Ishikawa (cell line): ENCODE measurements around the gene ADH4.

ENCODE experiments used
- CEBPB ChIP-seq: IDR thresholded peaks from 2 replicates; pipeline ENCODE4 v1.6.1; 2012
- EP300 ChIP-seq: IDR thresholded peaks from 2 replicates; pipeline ENCODE4 v1.6.1; 2012; ENCODE audit warnings: borderline replicate concordance
- FOXM1 ChIP-seq: IDR thresholded peaks from 2 replicates; pipeline ENCODE4 v1.6.1; 2012; ENCODE audit warnings: low read depth, borderline replicate concordance
- NFIC ChIP-seq: IDR thresholded peaks from 2 replicates; pipeline ENCODE4 v1.6.1; 2012
- RAD21 ChIP-seq: IDR thresholded peaks from 2 replicates; pipeline ENCODE4 v1.6.1; 2012; ENCODE audit warnings: low read depth
- TAF1 ChIP-seq: IDR thresholded peaks from 2 replicates; pipeline ENCODE4 v1.6.1; 2012; ENCODE audit warnings: low read depth, mild to moderate bottlenecking
- TCF12 ChIP-seq: IDR thresholded peaks from 2 replicates; pipeline ENCODE4 v1.6.1; 2012; ENCODE audit warnings: low read depth
- USF1 ChIP-seq: IDR thresholded peaks from 2 replicates; pipeline ENCODE4 v1.6.1; 2012
- YY1 ChIP-seq: IDR thresholded peaks from 2 replicates; pipeline ENCODE4 v1.6.1; 2012; ENCODE audit warnings: low read depth
- TF ChIP-seq, protein P1 (sequence below): IDR thresholded peaks from 2 replicates; pipeline ENCODE4 v1.6.1; 2012; ENCODE audit warnings: low read depth, mild to moderate bottlenecking
- TF ChIP-seq, protein P2 (sequence below): IDR thresholded peaks from 2 replicates; pipeline ENCODE4 v1.6.1; 2012

- no peak for TF ChIP-seq USF1
- TF ChIP-seq, protein P1, sequence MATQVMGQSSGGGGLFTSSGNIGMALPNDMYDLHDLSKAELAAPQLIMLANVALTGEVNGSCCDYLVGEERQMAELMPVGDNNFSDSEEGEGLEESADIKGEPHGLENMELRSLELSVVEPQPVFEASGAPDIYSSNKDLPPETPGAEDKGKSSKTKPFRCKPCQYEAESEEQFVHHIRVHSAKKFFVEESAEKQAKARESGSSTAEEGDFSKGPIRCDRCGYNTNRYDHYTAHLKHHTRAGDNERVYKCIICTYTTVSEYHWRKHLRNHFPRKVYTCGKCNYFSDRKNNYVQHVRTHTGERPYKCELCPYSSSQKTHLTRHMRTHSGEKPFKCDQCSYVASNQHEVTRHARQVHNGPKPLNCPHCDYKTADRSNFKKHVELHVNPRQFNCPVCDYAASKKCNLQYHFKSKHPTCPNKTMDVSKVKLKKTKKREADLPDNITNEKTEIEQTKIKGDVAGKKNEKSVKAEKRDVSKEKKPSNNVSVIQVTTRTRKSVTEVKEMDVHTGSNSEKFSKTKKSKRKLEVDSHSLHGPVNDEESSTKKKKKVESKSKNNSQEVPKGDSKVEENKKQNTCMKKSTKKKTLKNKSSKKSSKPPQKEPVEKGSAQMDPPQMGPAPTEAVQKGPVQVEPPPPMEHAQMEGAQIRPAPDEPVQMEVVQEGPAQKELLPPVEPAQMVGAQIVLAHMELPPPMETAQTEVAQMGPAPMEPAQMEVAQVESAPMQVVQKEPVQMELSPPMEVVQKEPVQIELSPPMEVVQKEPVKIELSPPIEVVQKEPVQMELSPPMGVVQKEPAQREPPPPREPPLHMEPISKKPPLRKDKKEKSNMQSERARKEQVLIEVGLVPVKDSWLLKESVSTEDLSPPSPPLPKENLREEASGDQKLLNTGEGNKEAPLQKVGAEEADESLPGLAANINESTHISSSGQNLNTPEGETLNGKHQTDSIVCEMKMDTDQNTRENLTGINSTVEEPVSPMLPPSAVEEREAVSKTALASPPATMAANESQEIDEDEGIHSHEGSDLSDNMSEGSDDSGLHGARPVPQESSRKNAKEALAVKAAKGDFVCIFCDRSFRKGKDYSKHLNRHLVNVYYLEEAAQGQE: no peak
- TF ChIP-seq TAF1: no peak
- TF ChIP-seq EP300: no peak
- no peak for TF ChIP-seq CEBPB
- TF ChIP-seq TCF12: no peak
- no peak for TF ChIP-seq YY1
- no peak for TF ChIP-seq RAD21
- no peak for TF ChIP-seq NFIC
- TF ChIP-seq FOXM1: no peak
- TF ChIP-seq, protein P2, sequence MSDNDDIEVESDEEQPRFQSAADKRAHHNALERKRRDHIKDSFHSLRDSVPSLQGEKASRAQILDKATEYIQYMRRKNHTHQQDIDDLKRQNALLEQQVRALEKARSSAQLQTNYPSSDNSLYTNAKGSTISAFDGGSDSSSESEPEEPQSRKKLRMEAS: no peak
Measured at GRCh38 chr4:99120501-99120900, 23.6 kb downstream of the ADH4 start.
